GM18907 (cell line): ENCODE data around the gene ZFYVE26.
"Not testable (repeated sequence)": the region's sequence is repeated elsewhere in the genome, so short reads cannot be mapped to it uniquely, and the experiment has no call there.

Experiments
- ATAC-seq: cut with Tn5 transposase; IDR thresholded peaks from one replicate; pipeline ENCODE4 v1.9.1; 2021; ENCODE audit warnings: mild to moderate bottlenecking, moderate library complexity; ENCODE audit not compliant: unreplicated experiment

Gene ZFYVE26

DNA sequence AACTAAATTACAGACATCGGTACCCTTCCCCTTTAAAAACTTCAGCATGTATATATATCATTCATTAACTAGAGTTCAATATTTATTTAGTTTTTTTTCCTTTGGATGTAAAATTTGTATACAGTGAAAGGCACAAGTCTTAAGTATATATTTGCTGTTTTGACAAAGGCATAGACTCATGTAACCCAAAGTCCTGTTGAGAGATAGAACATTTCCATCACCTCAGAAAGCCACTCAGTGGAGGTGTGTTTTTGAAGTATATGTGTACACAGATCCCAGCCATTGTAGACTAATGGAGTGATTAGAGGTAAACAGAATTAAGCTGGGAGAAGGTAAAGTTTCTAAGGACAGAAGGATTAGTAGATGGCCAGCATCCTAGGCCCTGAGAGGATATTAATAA is 99.3 kb downstream of the ZFYVE26 start:
- no peak for ATAC-seq

DNA sequence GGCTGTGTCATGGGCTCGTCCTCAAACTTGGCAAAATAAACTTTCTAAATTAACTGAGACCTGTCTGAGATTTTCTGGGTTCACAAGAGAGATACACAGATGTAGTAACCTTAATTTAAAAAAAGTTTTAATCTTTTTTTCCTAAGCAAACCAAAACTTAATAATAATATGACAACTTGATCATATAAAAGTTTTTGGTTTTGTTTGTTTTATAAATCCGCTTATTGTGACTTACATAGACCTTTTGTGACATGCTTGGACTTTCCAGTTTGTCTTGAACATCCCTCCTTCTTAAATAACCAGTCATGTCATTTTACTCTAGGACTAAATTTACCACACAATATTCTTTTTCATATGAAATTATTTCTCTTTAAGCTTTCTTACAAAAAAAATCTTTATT is 106.2 kb downstream of the ZFYVE26 start:
- ATAC-seq, result no peak

DNA sequence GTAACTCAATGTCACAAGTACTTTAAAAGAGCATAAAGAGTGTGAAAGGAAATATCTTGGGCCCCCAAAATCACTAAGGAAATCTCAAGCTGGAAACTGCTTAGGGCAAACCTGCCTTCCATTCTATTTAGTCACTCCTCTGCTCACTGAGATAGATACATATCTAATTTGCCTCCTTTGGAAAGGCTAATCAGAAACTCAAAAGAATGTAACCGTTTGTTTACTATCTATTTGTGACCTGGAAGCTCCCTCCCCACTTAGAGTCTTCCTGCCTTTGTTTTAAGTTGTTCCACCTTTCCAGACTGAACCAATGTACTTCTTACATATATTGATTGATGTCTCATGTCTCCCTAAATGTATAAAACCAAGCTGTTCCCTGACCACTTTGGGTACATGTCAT is 106.6 kb downstream of the ZFYVE26 start:
- ATAC-seq, result not testable (repeated sequence)

DNA sequence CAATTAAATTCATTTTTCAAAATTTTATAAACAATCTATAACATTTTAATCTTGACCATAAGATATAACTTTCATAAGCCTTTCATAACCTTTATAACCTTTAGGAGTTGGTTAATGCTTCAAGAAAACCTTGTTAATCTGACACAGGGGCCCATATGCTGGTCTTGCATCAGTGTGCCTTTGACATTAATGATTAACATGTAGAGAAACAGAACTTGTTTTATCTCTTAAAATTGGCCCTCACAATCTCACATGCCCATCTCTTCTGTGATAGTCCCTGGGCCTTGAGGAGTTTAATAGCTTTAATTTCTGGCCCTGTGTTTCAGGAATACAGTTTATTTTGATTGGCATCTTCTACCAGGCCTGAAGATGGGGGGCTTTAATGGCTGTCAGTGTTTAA is 107.0 kb downstream of the ZFYVE26 start:
- not testable (repeated sequence) for ATAC-seq

DNA sequence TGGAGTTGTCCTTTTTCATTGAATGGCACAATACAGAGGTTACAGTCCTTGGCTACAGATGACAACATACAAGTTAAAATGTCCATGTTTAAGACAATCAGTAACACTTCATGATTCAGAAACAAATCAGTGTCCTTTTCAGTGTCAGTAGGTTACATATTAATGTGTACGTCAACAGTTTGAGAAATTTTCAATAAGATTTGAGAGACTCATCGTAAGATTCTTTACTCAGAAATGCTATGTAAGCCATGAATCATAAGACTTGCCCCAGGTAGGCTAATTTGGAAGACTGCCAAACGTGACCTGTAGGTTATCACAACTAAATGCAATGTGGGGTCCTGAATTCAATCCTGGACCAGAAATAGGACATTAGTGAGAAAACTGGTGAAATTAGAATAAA is 111.2 kb downstream of the ZFYVE26 start:
- no peak for ATAC-seq

DNA sequence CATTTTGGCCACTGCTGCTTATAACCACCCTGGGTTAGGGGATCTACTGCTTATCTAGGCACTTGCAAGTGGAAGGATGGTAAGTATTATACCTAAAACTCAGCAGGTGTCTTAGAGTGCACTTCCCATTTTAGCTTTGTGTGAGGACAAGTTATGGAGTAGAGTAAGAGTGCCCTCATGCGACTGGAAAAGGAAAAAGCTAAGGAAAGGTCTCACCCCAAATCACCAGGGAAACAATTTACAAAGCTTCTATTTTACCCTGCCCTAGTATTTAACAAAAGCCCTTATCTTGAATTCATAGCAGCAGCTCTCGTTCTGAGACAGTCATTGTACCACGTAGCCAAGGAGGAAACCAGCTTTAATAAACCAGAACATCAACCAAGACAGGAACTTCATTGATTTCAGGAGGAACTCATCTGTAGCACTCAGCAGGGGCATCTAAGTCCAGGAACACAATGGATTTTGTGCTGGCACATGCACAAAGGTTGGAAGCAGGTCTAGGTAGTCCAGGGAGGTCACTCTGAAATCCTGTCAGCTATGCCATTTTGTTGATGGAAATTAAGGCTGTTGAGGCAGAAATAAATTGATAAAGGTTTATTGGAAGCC is 111.8 kb downstream of the ZFYVE26 start:
- no peak for ATAC-seq

DNA sequence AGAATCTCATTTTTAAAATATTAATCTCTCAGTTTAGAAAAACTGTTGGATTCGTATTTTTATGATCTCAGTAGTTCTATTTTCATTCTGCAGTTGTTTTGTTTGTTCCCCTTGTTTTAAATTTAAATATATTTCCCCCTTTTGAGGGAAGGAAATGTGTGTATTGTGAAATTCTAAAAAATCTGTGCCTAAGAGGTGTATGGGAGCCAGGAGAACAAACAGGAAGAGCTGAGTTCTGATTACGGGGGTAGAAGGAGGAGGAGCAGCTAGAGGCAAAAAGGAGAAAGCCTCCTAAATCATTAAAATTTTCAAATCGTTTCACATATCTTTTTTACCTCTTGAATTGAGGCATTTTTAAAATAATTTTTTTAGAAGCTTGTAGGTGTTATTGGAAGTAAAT is 112.4 kb downstream of the ZFYVE26 start:
- no peak for ATAC-seq

DNA sequence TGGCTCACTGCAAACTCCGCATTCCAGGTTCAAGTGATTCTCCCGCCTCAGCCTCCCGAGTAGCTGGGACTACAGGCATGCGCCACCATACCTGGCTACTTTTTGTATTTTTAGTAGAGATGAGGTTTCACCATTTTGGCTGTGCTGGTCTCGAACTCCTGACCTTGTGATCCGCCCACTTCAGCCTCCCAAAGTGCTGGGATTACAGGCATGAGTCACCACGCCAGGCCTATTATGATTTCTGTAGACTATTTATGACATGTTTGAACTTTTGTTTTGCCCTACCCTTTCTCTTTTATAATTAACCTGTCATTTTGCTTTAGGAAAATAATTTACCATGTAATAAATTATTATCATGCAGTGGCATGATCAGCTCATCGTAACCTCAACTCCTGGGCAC is 114.9 kb downstream of the ZFYVE26 start, which contains the start of gene RDH12:
Gene RDH12, plus strand, starts transcription at position 395 of the 400 bp plus-strand sequence. CDS start 20,757 bp downstream, outside the sequence.
- ATAC-seq, result not testable (repeated sequence)

DNA sequence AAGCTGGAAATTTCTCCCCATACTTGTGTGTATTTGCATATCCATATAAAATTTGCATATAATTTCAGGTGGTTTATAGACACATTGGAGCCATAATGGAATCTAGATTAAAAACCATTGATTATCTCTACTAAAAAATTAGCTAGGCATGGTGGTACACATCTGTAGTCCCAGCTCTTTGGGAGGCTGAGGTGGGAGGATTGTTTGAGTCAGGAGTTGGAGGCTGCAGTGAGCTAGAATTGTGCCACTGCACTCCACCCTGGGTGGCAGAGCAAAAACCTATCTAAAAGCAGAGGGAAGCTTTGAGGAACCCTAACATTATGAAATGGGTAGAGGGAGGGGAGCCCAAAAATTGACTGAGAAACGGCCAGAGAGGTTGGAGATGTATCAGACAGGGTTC is 118.2 kb downstream of the ZFYVE26 start:
- no peak for ATAC-seq

DNA sequence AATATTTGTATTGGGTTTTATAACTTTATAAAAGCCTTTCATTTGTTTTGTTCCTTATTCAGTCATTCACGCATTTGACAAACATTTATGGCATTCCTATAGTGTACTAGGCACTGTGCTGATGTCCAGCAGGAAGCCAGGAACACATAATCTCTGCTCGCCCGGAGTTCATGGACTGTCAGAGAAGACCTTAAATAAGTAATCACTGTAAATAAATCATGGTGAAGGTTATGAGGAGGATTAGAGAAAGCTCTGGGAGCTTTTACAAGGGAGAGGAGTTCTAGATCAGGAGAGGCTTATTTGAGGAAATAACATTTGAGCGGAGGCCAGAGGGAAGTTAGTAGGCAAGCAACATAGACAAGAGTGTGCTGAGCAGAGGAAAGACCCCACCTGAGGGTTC is 119.4 kb downstream of the ZFYVE26 start:
- no peak for ATAC-seq
